NCI-H774 (cell line): ENCODE measurements around the gene L3MBTL4.
A peak's percentile ranks its signal among the peaks of the same experiment; 100 is the strongest.

Source experiments
- DNase-seq: peaks from one replicate; lab custom pipeline; 2025; lab: John Stamatoyannopoulos, UW

L3MBTL4 gene

GRCh38 chr18:6363216-6363615 lies 51.5 kb downstream of the L3MBTL4 start:
- DNase-seq = no peak

DNA sequence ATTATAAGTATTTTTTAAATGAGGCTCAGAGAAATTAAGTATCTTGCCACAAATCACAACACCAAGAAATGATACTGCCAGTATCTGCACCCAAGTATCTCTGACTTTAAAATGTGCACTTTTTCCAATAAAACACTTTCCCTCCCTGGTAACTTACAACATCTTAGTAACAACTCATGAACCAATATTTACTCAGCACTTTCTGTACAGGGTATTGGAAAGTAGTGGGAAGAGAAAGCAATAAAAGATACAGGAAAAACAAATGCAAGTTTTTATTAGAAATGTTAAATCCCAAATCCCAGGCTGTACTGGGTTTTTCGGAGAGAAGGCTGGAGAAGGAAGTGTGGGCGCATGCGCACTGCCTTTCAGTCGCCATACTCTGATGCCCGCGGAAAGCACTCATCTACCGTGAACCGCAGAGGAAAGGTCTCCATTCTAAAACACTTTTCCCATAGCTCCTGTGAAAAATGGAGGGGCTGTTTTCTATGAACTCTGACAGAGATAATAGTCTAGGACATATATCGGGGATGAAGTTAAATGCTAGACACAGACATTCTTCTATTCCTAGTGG lies 52.1 kb downstream of the L3MBTL4 start:
- no peak for DNase-seq

GRCh38 chr18:6357668-6358067 lies 57.0 kb downstream of the L3MBTL4 start:
- no peak for DNase-seq

- no peak for DNase-seq
These were observed 58.7 kb downstream of the L3MBTL4 start for GRCh38 chr18:6355789-6356589.

DNA sequence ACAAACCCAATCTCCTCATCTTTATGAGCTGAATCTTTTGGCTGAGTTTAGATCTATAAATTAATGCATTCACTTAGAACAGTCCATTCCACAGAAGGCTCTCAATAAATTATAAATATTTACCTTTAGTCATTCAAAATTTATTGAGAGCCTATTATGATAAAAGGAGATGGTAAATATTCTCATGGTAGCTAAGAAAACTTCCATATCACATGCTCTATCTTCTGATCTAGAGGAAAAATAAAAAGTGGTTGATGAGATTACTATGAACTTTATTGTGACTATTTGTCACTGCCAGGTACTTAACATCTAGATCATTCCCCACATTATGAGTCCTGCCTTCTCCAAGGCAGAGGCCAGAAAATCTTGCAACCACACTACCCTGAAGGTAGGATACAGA lies 62.4 kb downstream of the L3MBTL4 start:
- DNase-seq = peak; percentile 20

GRCh38 chr18:6342990-6343389 lies 71.7 kb downstream of the L3MBTL4 start:
- no peak for DNase-seq

DNA sequence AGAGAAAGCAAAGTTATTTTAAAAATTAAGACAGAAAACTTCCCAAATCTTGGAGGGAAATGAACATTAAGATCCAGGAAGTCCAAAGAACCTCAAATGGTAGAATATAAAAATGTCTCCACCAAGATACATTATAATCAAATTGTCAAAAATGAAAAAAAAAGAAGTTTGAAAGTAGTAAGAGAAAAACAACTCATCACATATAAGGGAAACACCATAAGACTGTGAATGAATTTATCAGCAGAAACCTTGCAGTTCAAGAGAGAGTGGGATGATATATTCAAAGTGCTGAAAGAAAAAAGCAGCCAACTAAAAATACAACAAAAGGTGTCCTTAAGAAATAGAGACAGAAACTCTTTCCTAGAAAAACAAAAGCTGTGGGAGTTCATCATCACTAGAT lies 73.0 kb downstream of the L3MBTL4 start:
- no peak for DNase-seq

GRCh38 chr18:6341303-6341702 lies 73.4 kb downstream of the L3MBTL4 start:
- DNase-seq = no peak

DNA sequence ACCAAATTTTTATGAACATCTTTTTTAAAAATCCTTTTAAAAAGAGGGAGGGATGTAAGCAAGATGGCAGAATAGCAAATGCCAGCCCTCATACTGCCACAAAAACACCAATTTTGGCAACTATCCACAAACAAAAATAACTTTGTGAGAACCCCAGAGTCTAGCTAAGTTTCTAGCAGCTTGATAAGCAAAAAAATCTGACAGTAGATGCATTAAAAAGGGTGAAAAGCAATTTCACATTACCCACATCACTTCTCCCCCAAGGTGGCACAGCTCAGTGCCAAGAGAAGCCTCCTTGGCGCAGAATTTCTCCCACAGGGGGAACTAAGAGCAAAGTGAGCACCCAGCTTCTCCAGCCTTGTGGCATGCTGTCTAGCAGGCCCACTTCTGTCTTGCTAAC lies 74.6 kb downstream of the L3MBTL4 start:
- no peak for DNase-seq

DNA sequence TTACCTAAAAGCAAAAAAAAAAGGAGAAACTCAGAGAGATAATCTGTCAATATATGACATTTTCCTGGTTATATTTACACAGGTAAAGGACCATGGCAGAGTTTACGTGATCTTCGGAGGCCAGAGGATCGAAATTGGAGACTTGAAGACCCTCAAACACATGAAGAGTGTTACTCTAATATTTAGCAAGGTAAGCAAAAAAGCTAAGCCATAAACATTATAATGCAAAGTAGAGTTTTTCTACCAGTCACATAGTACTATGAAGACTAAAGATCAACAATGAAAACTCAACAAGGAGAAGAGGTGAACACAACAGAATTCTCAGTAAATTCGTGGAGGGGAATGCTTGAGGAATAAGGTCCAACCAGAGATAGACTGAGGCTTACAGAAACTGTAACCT lies 78.5 kb downstream of the L3MBTL4 start:
- no peak for DNase-seq

DNA sequence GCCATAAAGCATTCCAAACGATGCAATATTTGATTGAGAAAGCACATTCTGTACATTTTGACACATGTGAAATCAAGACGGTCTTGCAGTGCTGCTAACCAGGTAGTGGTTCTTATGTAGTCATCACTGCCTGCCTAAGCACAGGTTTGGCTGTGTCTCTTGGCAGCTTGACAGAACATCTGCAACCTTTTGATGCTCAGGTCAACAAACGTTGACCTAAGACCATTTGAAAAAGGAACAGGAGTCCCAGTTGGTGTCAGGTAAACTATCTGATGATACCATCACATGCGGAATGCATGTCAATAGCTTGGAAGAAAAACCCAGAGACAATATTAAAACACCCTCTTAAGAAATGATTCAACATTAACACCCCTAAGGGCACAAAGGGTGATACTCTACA lies 80.7 kb downstream of the L3MBTL4 start:
- DNase-seq = no peak

- no peak for DNase-seq
These were observed 82.8 kb downstream of the L3MBTL4 start for GRCh38 chr18:6331872-6332271.

DNA sequence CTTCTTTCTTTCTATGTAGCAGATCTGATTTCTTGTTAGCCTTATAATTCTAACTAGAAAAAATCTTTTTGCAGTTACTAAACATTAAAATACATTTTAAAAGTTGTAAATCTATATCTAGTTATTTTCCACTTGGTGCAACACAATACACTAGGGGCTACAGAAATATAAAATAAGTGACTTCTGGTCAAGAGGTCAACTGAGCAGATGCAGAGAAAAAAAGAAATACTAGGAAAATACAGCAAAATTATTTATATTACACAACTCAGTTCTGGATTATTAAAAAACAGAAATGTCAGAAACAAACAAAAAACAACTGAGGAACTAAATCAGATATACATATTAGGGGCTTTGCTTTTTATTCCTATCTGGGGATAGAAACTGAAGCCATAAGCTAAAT lies 83.9 kb downstream of the L3MBTL4 start:
- DNase-seq = no peak

GRCh38 chr18:6328621-6329010 lies 86.1 kb downstream of the L3MBTL4 start:
- DNase-seq = no peak

DNA sequence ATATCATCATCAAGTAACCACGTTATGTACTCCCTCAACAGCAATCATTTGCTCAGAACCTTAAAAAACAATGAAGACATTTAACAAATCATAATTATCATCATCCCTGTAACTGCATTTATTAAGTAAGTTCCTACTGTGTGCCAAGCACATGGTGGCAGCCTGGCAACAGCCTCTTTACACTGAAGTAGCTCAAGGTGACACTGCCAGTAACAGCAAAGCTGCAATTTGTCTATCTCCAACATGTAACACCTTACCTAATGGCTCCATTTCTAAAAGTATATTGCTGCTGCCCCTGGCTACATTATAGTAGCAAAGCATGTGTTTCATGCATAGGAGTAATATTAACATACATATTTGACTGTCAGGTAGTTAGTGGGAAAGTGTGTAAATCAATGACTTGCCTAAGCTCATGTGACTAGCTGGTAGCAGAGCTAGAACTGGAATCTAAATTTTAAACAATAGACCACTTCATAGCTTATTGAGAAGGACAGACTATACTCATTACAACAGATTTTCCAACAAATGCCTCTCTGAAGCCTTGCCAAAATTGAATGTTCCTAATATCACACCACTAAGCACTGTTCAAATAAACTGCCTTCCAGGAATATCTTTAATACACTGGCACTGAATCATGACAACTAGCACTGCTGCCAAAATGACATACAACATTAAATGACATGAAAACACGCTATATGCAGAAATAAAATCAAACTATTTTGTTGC lies 86.7 kb downstream of the L3MBTL4 start:
- DNase-seq = no peak

DNA sequence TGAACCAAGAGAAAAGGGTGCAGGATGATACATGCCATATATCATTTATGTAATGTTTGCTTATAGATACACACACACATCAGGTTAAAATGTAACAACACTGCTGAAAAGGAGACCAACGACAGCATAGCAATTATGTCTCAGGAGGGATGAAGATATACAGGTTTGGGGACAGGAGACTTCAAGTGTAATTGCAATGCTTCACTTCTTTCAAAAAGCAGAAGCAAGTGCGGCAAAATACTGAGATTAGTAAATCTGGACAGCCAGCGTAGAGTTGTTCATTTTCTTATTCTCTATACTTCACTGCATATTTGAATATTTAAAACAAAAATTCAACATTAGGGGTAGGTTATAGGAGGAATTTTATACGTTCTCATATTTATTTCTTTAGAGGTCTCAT lies 87.2 kb downstream of the L3MBTL4 start:
- DNase-seq = no peak

GRCh38 chr18:6326566-6326965 lies 88.1 kb downstream of the L3MBTL4 start:
- no peak for DNase-seq

- no peak for DNase-seq
These were observed 91.3 kb downstream of the L3MBTL4 start for GRCh38 chr18:6323319-6323889.

GRCh38 chr18:6315517-6316331 lies 99.0 kb downstream of the L3MBTL4 start:
- DNase-seq = no peak

- no peak for DNase-seq
These were observed 101.3 kb downstream of the L3MBTL4 start for GRCh38 chr18:6313415-6313814.

GRCh38 chr18:6311456-6312215 lies 103.1 kb downstream of the L3MBTL4 start:
- DNase-seq = no peak
